IMR-90 (cell line): Measurements from ENCODE around the gene LDLRAD3. TPM values are rescaled to one million over a fixed set of nuclear protein-coding genes. Genes with fewer than 3 reads are reported as not detected.

Experiments
- ATAC-seq: fragments of 200-7000 bp; cut with Tn5 transposase; 2 replicates; pipeline ENCODE4 v1.9.1; 2020; ENCODE audit warnings: low read depth, mild to moderate bottlenecking, moderate library complexity
- BruUV-seq: library from RNA; stranded (reverse); fragments of 400-500 nt; replicated peaks from 2 replicates; lab custom pipeline; 2021; lab: Mats Ljungman, UMichigan
- CTCF ChIA-PET: fragments of 300-600 bp; formaldehyde crosslinking; extraction: SDS; loops from one replicate; lab custom pipeline; 2021; ENCODE audit warnings: antibody characterized with exemption; lab: Yijun Ruan, JAX
- POLR2A ChIA-PET: fragments of 300-600 bp; sonication (Branson Sonifier 250); formaldehyde crosslinking; loops from one replicate; lab custom pipeline; 2022; ENCODE audit warnings: antibody characterized with exemption; ENCODE audit not compliant: unreplicated experiment; lab: Charles Lee
- DNase-seq: peaks from one replicate; pipeline ENCODE4 v3.0.0; 2013
- H2AFZ ChIP-seq: replicated peaks from 2 replicates; pipeline ENCODE3; 2013; ENCODE audit warnings: low read length, mild to moderate bottlenecking; ENCODE audit not compliant: poor library complexity
- H2AK5ac ChIP-seq: 2 replicates; pipeline ENCODE4 v1.6.1; 2013; ENCODE audit warnings: low read depth, low read length, inconsistent platforms
- H2AK9ac ChIP-seq: replicated peaks from 2 replicates; pipeline ENCODE3; 2013; ENCODE audit warnings: mild to moderate bottlenecking, low read depth, low read length, moderate library complexity; ENCODE audit not compliant: poor library complexity
- H2BK120ac ChIP-seq: 2 replicates; pipeline ENCODE4 v1.6.1; 2013; ENCODE audit warnings: low read depth, low read length, inconsistent platforms
- H2BK15ac ChIP-seq: 3 replicates; pipeline ENCODE4 v1.6.1; 2013; ENCODE audit warnings: low read depth, low read length, inconsistent platforms
- H2BK20ac ChIP-seq: 2 replicates; pipeline ENCODE4 v1.6.1; 2013; ENCODE audit warnings: low read depth, mild to moderate bottlenecking, inconsistent platforms, low read length, moderate library complexity
- H2BK5ac ChIP-seq: 2 replicates; pipeline ENCODE4 v1.6.1; 2013; ENCODE audit warnings: mild to moderate bottlenecking, low read depth, low read length, inconsistent platforms; ENCODE audit not compliant: poor library complexity, severe bottlenecking
- H3K14ac ChIP-seq: replicated peaks from 2 replicates; pipeline ENCODE4 v1.6.1; 2013; ENCODE audit warnings: low read depth, low read length, inconsistent platforms
- H3K18ac ChIP-seq: 2 replicates; pipeline ENCODE4 v1.6.1; 2013; ENCODE audit warnings: low read depth, low read length, control low read depth
- H3K23ac ChIP-seq: 2 replicates; pipeline ENCODE4 v1.6.1; 2013; ENCODE audit warnings: low read depth, low read length, inconsistent platforms
- H3K27ac ChIP-seq: 2 replicates; pipeline ENCODE4 v1.5.1; 2013; ENCODE audit warnings: mild to moderate bottlenecking, control low read depth, low read length; ENCODE audit not compliant: insufficient read depth
- H3K27me3 ChIP-seq: 2 replicates; pipeline ENCODE4 v1.6.1; 2013; ENCODE audit warnings: low read length; ENCODE audit not compliant: control insufficient read depth, insufficient read depth
- H3K36me3 ChIP-seq: 2 replicates; pipeline ENCODE4 v1.6.1; 2013; ENCODE audit warnings: low read length, mixed read lengths; ENCODE audit not compliant: control insufficient read depth, insufficient read depth
- H3K4ac ChIP-seq: 2 replicates; pipeline ENCODE4 v1.6.1; 2013; ENCODE audit warnings: low read depth, low read length, inconsistent platforms
- H3K4me1 ChIP-seq: 2 replicates; pipeline ENCODE4 v1.6.1; 2013; ENCODE audit warnings: low read length, mixed read lengths; ENCODE audit not compliant: control insufficient read depth, insufficient read depth
- H3K4me2 ChIP-seq: 2 replicates; pipeline ENCODE4 v1.6.1; 2013; ENCODE audit warnings: low read depth, mild to moderate bottlenecking, control low read depth, low read length, moderate library complexity
- H3K4me3 ChIP-seq: 2 replicates; pipeline ENCODE4 v1.5.1; 2013; ENCODE audit warnings: low read depth, mild to moderate bottlenecking, control low read depth, low read length, moderate library complexity; ENCODE audit not compliant: insufficient read depth
- H3K56ac ChIP-seq: 2 replicates; pipeline ENCODE4 v1.6.1; 2013; ENCODE audit warnings: low read length, inconsistent platforms; ENCODE audit not compliant: insufficient read depth; ENCODE audit errors: extremely low read depth
- H3K79me1 ChIP-seq, 2 experiments: 2 replicates each; pipeline ENCODE4 v1.6.1; 2013; ENCODE audit warnings: low read length in 2 of 2, inconsistent platforms in 1 of 2, low read depth in 1 of 2
- H3K9ac ChIP-seq: 2 replicates; pipeline ENCODE4 v1.6.1; 2013; ENCODE audit warnings: low read depth, low read length, control low read depth
- H3K9me1 ChIP-seq: 2 replicates; pipeline ENCODE4 v1.6.1; 2013; ENCODE audit warnings: low read length, inconsistent platforms; ENCODE audit not compliant: insufficient read depth
- H3K9me3 ChIP-seq: 2 replicates; pipeline ENCODE4 v1.6.1; 2013; ENCODE audit warnings: low read length; ENCODE audit not compliant: control insufficient read depth, insufficient read depth
- H4K20me1 ChIP-seq: 2 replicates; pipeline ENCODE4 v1.6.1; 2013; ENCODE audit warnings: low read length, inconsistent platforms; ENCODE audit not compliant: insufficient read depth
- H4K5ac ChIP-seq: 2 replicates; pipeline ENCODE4 v1.6.1; 2013; ENCODE audit warnings: mild to moderate bottlenecking, low read depth, low read length, control low read depth
- H4K8ac ChIP-seq, 2 experiments: 2 replicates each; pipeline ENCODE4 v1.6.1; 2013; ENCODE audit warnings: low read depth in 2 of 2, low read length in 2 of 2, control low read depth in 1 of 2, inconsistent platforms in 1 of 2
- H4K91ac ChIP-seq: 2 replicates; pipeline ENCODE4 v1.6.1; 2013; ENCODE audit warnings: low read depth, low read length, inconsistent platforms; ENCODE audit not compliant: insufficient read depth
- BHLHE40 ChIP-seq: fragments of 150-350 bp; IDR thresholded peaks from 2 replicates; pipeline ENCODE4 v1.6.1; 2016; ENCODE audit warnings: mild to moderate bottlenecking, low read depth, low read length
- CEBPB ChIP-seq: IDR thresholded peaks from 2 replicates; pipeline ENCODE4 v1.6.1; 2012; ENCODE audit warnings: low read depth, low read length, improper control_type of control experiment
- CHD1 ChIP-seq: IDR thresholded peaks from 2 replicates; pipeline ENCODE4 v1.6.1; 2012; ENCODE audit warnings: low read depth, low read length, improper control_type of control experiment
- FOS ChIP-seq: fragments of 150-350 bp; IDR thresholded peaks from 2 replicates; pipeline ENCODE4 v1.6.1; 2016; ENCODE audit warnings: low read depth, low read length
- MAFK ChIP-seq: IDR thresholded peaks from 2 replicates; pipeline ENCODE4 v1.6.1; 2012; ENCODE audit warnings: low read depth, low read length, improper control_type of control experiment
- MAZ ChIP-seq: IDR thresholded peaks from 2 replicates; pipeline ENCODE4 v1.6.1; 2012; ENCODE audit warnings: low read depth, mild to moderate bottlenecking, low read length, improper control_type of control experiment, moderate library complexity, borderline replicate concordance
- MXI1 ChIP-seq: IDR thresholded peaks from 2 replicates; pipeline ENCODE4 v1.6.1; 2012; ENCODE audit warnings: low read depth, mild to moderate bottlenecking, low read length, moderate library complexity, borderline replicate concordance
- POLR2A ChIP-seq: IDR thresholded peaks from 2 replicates; pipeline ENCODE4 v1.6.1; 2012; ENCODE audit warnings: mild to moderate bottlenecking, low read depth, low read length
- RAD21 ChIP-seq: IDR thresholded peaks from 2 replicates; pipeline ENCODE4 v1.6.1; 2012; ENCODE audit warnings: low read length, improper control_type of control experiment
- RCOR1 ChIP-seq: IDR thresholded peaks from 2 replicates; pipeline ENCODE4 v1.6.1; 2012; ENCODE audit warnings: mild to moderate bottlenecking, low read length, improper control_type of control experiment; ENCODE audit not compliant: insufficient replicate concordance
- SMC3 ChIP-seq: fragments of 150-350 bp; IDR thresholded peaks from 2 replicates; pipeline ENCODE4 v1.6.1; 2016; ENCODE audit warnings: low read depth, mild to moderate bottlenecking, antibody characterized with exemption, low read length, moderate library complexity
- WGBS, 2 experiments: methylation state at CpG; one replicate each; pipeline versions ENCODE4 v1.1.5 to v1.1.7; 2013; ENCODE audit warnings: missing lambda C conversion rate in 2 of 2; ENCODE audit not compliant: insufficient read length in 1 of 2; ENCODE audit errors: extremely low coverage in 2 of 2; 5-methylcytosine and 5-hydroxymethylcytosine counted together
- dilution Hi-C: fragments of 300-500 bp; cut with HindIII; formaldehyde crosslinking; loops from one replicate; pipeline ENCODE4 v1.14.3; 2018; ENCODE audit warnings: low sequenced_read_pairs; ENCODE audit not compliant: unreplicated experiment
- in situ Hi-C: fragments of 300-500 bp; cut with MboI; formaldehyde crosslinking; loops from 3 replicates; pipeline ENCODE4 v1.14.3; 2019; ENCODE audit warnings: low sequenced_read_pairs, inconsistent platforms, mixed read lengths
- intact Hi-C: fragments of 100-400 bp; cut with micrococcal nuclease; formaldehyde crosslinking; loops from 2 replicates; pipeline ENCODE4 v1.10.0; 2022
- polyA plus RNA-seq, 3 experiments: library from polyadenylated mRNA; depleted of rRNA; stranded (reverse); fragments of >200 nt; gene quantifications; 2 replicates each; pipeline ENCODE4 v1.2.3, GENCODE V29; 2012; ENCODE audit warnings: low replicate concordance in 1 of 3
- total RNA-seq: library from RNA; depleted of rRNA; stranded (reverse); fragments of >200 nt; gene quantifications from 2 replicates; pipeline ENCODE4 v1.2.3, GENCODE V29; 2012
- TF ChIP-seq, protein P1 (sequence below): conservative IDR thresholded peaks from 2 replicates; pipeline ENCODE4 v1.5.1; 2012; ENCODE audit warnings: mild to moderate bottlenecking, low read depth, low read length, improper control_type of control experiment
- TF ChIP-seq, protein P2 (sequence below): fragments of 150-350 bp; IDR thresholded peaks from 2 replicates; pipeline ENCODE4 v1.6.1; 2017; ENCODE audit warnings: mild to moderate bottlenecking, antibody characterized with exemption, low read length, low read depth
- TF ChIP-seq, protein P3 (sequence below): fragments of 150-350 bp; IDR thresholded peaks from 2 replicates; pipeline ENCODE4 v1.6.1; 2016; ENCODE audit warnings: low read depth, mild to moderate bottlenecking, low read length, moderate library complexity, borderline replicate concordance

The LDLRAD3 gene
- total and polyA plus RNA-seq, 2 of the 4 experiments (the other 2 are of a cell fraction), result 2.7 to 6.4 TPM

DNA sequence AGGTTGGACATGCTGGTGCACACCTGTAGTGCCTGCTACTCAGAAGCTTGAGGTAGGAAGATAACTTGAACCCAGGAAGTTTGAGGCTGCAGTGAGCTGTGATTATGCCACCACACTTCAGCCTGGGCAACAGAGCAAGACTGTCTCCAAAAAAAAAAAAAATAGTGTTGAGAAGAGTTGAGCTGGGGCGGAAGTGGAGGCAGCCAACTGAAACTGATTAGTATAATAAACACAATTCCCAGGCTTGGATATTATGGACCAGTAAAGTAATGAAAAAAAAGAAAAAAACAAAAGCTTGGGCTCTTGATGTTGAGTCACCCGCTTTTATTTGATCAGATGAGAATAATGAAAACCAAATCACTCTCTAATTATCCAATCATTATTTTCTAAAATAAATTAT, 21.0 kb downstream of the LDLRAD3 start:
- WGBS, 2 experiments, result no CpG with 5 or more reads among the region's 2 CpGs
- no peak overlapping the region for H2AK5ac ChIP-seq

More for the DNA sequence above, 21.0 kb downstream of the LDLRAD3 start:
- ChIA-PET CTCF (no interaction called here), POLR2A (no interaction called here)
- Histone ChIP-seq H2BK5ac (no peak overlapping the region), H2AK9ac (no peak overlapping the region), H3K9ac (no peak overlapping the region), H3K14ac (no peak overlapping the region), H3K4ac (no peak overlapping the region), H2AFZ (no peak overlapping the region), H4K5ac (no peak overlapping the region), H3K4me1 (peaks cover 1% of the 10 kb centered on the region; the same call in 1 of the 2 replicates), H3K27me3 (no peaks in the 10 kb centered on the region), H3K23ac (no peak overlapping the region), H3K4me2 (no peak overlapping the region), H3K9me3 (no peaks in the 10 kb centered on the region), H3K27ac (no peak overlapping the region), H4K91ac (no peak overlapping the region), H2BK20ac (no peak overlapping the region), H3K36me3 (no peaks in the 10 kb centered on the region), H3K9me1 (peaks cover 5% of the 10 kb centered on the region; the same call in 1 of the 2 replicates), H3K4me3 (no peak overlapping the region), H4K8ac (no peak overlapping the region), H3K79me1 (peaks cover 4 to 20% of the 10 kb centered on the region in 2 experiments), H2BK15ac (no peak overlapping the region), H4K20me1 (peaks cover 3% of the 10 kb centered on the region; the same call in 1 of the 2 replicates), H3K56ac (no peak overlapping the region), H3K18ac (no peak overlapping the region), H2BK120ac (no peak overlapping the region)
- DNase-seq (no peak), ATAC-seq (no peak)
- BruUV-seq, result no TSS peak
- dilution Hi-C loops (no loop called here), intact Hi-C loops (no loop called here), in situ Hi-C loops (no loop called here)
- no peak for TF ChIP-seq CEBPB
- no peak for TF ChIP-seq POLR2A
- TF ChIP-seq MAFK, result no peak
- no peak for TF ChIP-seq BHLHE40
- no peak for TF ChIP-seq CHD1
- no peak for TF ChIP-seq RCOR1
- TF ChIP-seq MXI1, result no peak
- no peak for TF ChIP-seq FOS
- no peak for TF ChIP-seq MAZ
- TF ChIP-seq, protein P1, sequence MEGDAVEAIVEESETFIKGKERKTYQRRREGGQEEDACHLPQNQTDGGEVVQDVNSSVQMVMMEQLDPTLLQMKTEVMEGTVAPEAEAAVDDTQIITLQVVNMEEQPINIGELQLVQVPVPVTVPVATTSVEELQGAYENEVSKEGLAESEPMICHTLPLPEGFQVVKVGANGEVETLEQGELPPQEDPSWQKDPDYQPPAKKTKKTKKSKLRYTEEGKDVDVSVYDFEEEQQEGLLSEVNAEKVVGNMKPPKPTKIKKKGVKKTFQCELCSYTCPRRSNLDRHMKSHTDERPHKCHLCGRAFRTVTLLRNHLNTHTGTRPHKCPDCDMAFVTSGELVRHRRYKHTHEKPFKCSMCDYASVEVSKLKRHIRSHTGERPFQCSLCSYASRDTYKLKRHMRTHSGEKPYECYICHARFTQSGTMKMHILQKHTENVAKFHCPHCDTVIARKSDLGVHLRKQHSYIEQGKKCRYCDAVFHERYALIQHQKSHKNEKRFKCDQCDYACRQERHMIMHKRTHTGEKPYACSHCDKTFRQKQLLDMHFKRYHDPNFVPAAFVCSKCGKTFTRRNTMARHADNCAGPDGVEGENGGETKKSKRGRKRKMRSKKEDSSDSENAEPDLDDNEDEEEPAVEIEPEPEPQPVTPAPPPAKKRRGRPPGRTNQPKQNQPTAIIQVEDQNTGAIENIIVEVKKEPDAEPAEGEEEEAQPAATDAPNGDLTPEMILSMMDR, result no peak
- TF ChIP-seq, protein P2, sequence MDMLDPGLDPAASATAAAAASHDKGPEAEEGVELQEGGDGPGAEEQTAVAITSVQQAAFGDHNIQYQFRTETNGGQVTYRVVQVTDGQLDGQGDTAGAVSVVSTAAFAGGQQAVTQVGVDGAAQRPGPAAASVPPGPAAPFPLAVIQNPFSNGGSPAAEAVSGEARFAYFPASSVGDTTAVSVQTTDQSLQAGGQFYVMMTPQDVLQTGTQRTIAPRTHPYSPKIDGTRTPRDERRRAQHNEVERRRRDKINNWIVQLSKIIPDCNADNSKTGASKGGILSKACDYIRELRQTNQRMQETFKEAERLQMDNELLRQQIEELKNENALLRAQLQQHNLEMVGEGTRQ, result no peak
- TF ChIP-seq, protein P3, sequence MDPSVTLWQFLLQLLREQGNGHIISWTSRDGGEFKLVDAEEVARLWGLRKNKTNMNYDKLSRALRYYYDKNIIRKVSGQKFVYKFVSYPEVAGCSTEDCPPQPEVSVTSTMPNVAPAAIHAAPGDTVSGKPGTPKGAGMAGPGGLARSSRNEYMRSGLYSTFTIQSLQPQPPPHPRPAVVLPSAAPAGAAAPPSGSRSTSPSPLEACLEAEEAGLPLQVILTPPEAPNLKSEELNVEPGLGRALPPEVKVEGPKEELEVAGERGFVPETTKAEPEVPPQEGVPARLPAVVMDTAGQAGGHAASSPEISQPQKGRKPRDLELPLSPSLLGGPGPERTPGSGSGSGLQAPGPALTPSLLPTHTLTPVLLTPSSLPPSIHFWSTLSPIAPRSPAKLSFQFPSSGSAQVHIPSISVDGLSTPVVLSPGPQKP, result no peak
- TF ChIP-seq SMC3, result no peak
- no peak for TF ChIP-seq RAD21
